ENCODE data around the gene TIMM44.

Gene TIMM44

DNA sequence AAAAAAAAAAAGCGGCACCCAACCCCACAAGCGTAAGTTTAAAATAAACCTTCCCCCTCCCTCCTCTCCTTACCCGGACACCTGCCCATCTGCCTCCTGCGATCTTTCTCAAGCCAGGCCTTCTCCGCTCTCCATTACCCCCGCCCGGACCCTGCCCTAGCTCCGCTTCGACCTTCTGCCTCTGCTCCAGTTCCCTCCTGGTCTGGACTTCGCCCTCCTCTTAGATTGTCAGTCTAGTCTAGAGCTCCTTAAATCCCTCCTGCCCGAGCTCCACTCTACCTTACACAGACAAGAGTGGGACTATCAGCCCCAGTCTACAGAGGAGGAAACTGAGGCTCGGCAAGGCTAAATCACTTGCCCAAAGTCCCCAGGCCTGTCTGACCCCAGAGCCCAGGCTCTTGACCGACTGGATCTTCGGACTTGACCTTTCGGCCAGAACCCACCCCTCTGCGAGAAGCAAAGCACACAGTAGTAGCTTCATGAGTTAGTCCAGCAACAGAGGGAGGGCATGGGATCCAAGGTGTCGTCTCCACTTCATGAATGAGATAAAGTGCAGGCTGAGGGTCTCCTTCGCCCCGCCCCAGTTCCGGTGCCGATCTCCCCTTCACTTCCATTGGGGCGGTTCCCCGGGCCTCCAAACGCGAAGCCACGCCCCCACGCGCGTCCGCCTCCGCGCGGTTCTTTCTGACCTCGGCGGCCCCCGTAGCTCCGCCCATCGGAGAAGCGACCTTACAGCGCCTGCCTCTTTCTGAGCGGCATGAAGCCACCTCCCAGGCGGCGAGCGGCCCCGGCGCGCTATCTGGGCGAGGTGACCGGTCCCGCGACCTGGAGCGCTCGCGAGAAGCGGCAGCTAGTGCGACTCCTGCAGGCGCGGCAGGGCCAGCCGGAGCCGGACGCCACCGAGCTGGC lies 23.6 kb downstream of the TIMM44 start, which contains the start of gene SNAPC2:
TSS of gene SNAPC2 (plus strand) at position 729 of the 909 bp plus-strand sequence. CDS start at position 758, 29 bp downstream.
- no peak for TF ChIP-seq GATA2 (IDR thresholded peaks at IDR 0.05; ENCODE audit: low read depth, low read length)
- no peak for TF ChIP-seq GATA3 (IDR thresholded peaks at IDR 0.05; ENCODE audit: low read depth, low read length)

GRCh38 chr19:7918615-7919421 lies 24.6 kb downstream of the TIMM44 start:
- no peak for TF ChIP-seq GATA3 (IDR thresholded peaks at IDR 0.05; ENCODE audit: low read depth, low read length)
- TF ChIP-seq GATA2 (IDR thresholded peaks at IDR 0.05; ENCODE audit: low read depth, low read length) = no peak

DNA sequence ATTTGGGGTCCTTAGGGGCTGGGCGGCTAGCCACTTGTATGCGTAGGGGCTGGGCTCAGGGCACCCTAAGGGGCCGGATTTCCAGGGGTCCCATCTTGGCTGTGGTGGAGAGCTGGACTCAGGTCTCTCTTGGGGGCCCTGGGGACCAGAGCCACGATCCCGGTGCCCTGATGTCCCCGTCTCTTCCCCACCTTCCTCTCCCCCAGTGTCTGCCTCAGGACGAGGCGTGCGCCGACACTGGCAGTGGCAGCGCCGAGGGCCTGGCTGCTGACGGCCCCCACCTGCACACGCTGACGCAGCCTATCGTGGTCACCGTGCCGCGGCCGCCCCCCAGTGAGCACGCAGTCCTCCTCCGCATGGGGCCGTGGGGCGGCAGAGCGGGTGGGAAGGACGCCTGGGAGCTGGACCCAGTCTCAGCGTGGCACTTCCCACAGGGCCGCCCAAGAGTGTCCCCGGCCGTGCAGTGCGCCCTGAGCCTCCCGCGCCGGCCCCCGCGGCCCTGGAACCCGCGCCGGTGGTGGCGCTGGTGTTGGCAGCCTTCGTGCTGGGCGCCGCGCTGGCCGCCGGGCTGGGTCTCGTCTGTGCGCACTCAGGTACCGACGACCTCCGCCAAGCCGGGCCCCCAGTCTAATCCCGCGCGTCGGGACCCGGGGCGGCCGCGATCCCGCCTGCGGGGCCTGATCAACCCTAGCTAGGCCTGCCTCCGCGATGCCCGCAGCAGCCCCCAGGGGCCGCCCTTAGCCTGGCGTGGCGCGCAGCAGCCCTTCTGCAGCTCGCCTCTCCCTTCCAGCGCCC lies 26.0 kb downstream of the TIMM44 start:
- TF ChIP-seq GATA2 (IDR thresholded peaks at IDR 0.05; ENCODE audit: low read depth, low read length) = no peak
- no peak for TF ChIP-seq GATA3 (IDR thresholded peaks at IDR 0.05; ENCODE audit: low read depth, low read length)

GRCh38 chr19:7916955-7917266 lies 26.6 kb downstream of the TIMM44 start:
- TF ChIP-seq GATA3 (IDR thresholded peaks at IDR 0.05; ENCODE audit: low read depth, low read length) = no peak
- no peak for TF ChIP-seq GATA2 (IDR thresholded peaks at IDR 0.05; ENCODE audit: low read depth, low read length)

- TF ChIP-seq GATA3 (IDR thresholded peaks at IDR 0.05; ENCODE audit: low read depth, low read length) = no peak
- TF ChIP-seq GATA2 (IDR thresholded peaks at IDR 0.05; ENCODE audit: low read depth, low read length) = no peak
Measured at GRCh38 chr19:7916103-7916954, 27.1 kb downstream of the TIMM44 start.

DNA sequence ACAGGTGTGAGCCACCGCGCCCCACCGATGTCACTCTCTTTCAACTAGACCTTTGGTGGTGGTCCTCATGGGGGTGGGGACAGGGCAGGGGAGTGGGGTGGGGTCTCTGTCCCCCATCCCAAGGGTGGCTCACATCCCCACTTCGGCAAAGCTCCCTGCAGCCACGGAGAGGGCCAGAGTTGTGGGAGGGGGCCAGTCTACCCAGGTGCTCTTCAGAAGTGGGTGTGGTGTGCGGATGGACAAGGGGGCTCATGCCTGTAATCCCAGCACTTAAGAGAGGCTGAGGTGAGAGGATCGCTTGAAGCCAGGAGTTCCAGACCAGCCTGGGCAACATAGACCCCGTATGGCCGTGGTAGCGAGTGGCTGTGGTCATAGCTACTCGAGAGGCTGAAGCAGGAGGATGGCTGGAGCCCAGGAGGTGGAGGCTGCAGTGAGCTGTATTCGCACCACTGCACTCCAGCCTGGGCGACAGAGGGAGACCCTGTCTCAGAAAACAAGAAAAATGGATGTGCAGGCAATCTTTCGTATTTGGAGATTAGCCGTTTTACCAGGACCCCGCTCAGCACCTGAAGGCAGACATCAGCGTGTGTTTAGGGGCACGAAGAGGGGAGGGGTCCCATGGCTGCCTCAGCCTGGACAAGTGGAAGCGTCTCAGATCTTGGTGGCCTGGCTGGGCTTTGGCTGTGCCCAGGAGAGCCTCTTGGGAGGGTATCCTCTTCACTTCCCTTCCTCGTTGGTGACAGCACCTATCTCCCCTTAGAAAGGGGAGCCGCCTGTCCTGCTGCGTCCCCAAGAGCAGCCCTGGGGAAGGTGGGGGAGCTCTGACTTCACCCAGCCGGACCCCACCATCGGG lies 28.0 kb downstream of the TIMM44 start:
- no peak for TF ChIP-seq GATA3 (IDR thresholded peaks at IDR 0.05; ENCODE audit: low read depth, low read length)
- TF ChIP-seq GATA2 (IDR thresholded peaks at IDR 0.05; ENCODE audit: low read depth, low read length) = no peak

DNA sequence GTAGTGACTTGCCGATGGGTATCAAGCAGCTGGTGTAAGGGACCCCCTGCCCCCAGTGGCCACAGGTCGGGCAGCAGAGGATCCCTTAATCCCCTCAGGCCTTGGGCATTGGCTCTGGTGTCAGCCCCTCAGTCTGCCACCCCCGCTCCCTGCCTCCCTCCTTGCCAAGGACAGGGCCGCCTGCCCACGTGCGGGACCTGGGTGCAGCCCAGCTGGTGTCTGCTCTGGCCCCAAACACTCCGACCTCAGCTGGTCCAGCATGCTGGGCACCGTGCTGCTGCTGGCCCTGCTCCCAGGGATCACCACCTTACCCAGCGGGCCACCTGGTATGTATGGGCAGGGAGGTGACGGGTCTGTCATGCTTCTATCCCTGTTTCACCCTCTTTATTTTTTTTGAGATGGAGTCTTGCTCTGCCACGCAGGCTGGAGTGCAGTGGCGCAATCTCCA lies 28.8 kb downstream of the TIMM44 start, which contains the start of gene TGFBR3L:
TSS of gene TGFBR3L (plus strand) at position 233 of the 448 bp plus-strand sequence.
- TF ChIP-seq GATA2 (IDR thresholded peaks at IDR 0.05; ENCODE audit: low read depth, low read length) (no peak), GATA3 (IDR thresholded peaks at IDR 0.05; ENCODE audit: low read depth, low read length) (no peak)

GRCh38 chr19:7914099-7914498 lies 29.4 kb downstream of the TIMM44 start:
- no peak for TF ChIP-seq GATA2 (IDR thresholded peaks at IDR 0.05; ENCODE audit: low read depth, low read length)
- no peak for TF ChIP-seq GATA3 (IDR thresholded peaks at IDR 0.05; ENCODE audit: low read depth, low read length)

GRCh38 chr19:7913652-7914051 lies 29.8 kb downstream of the TIMM44 start:
- no peak for TF ChIP-seq GATA3 (IDR thresholded peaks at IDR 0.05; ENCODE audit: low read depth, low read length)
- TF ChIP-seq GATA2 (IDR thresholded peaks at IDR 0.05; ENCODE audit: low read depth, low read length) = no peak

DNA sequence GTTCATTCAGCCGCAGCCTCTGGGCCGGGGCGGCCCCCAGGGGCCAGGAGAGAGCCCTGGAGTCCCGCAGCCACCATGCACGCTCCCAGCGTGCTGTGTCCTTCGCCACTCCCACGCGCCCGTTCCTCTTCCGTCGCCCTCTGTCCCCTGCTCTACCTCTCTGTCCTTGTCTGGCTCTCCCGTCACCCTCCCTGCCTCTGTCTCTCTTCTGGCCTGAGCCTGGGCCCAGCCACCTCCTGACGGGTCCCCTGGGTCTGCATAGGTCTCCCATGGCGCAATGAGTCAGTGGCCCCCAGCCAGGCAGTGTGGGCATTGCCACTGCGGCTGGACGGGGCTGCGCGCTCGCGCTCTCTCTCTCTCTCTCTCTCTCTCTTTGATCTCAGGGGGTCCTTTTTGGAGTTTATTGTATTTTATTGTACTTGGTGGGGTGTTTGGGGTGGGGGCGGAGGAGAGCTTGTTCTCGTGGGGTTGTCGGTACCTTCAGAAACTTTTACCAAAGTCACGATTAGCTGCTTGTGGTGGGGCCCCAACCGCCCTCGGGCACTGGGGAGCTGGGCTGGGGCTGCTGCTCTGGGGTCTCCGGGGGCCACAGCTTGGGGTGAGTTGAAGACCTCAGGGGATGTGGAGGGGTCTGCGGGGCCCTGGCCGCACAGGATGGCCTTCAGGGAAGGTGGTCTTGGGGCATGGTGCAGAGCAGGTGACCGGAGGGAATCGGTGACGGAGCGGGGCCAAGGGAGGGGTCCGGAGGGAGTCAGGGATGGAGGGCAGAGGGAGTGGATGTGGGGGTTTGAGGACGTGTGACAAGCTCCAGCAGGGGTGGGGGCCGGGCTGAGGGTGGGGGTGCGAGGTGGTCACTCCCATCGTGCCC lies 30.5 kb downstream of the TIMM44 start:
- TF ChIP-seq GATA2 (IDR thresholded peaks at IDR 0.05; ENCODE audit: low read depth, low read length) (no peak), GATA3 (IDR thresholded peaks at IDR 0.05; ENCODE audit: low read depth, low read length) (no peak)

DNA sequence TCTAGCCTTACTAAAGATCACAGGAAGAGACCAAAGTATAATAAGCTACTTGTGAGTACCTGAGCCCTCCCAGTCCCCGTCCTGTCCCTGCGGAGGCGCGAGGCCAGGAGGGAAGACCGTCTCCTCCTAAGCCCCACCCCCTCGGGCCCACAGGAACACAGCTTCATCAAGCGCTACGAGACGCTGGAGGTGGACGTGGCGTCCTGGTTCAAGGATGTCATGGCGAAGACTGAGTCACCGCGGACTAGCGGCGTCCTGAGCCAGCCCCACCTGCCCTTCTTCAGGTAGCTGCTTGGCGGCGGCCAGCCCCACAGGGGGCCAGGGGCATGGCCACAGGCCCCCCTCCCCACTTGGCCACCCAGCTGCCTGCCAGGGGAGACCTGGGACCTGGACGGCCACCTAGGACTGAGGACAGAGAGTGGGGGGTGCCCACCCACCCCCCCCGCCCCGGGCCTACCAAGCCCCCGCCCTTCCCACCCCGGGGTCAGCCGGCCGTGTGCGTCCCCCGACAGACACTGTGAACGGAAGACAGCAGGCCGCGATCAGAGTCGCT lies 31.2 kb downstream of the TIMM44 start:
- no peak for TF ChIP-seq GATA2 (IDR thresholded peaks at IDR 0.05; ENCODE audit: low read depth, low read length)
- no peak for TF ChIP-seq GATA3 (IDR thresholded peaks at IDR 0.05; ENCODE audit: low read depth, low read length)

Measured in SH-SY5Y (cell line).